ENCODE measurements around the gene FAM3C.
"Not testable (repeated sequence)": the region's sequence is repeated elsewhere in the genome, so short reads cannot be mapped to it uniquely, and the experiment has no call there.

The FAM3C gene

GRCh38 chr7:121330053-121330833 lies 65.9 kb downstream of the FAM3C start:
- no peak for DNase-seq

- no peak for DNase-seq
Observed at GRCh38 chr7:121329191-121330052, 66.7 kb downstream of the FAM3C start.

- no peak for DNase-seq
Observed at GRCh38 chr7:121328508-121329190, 67.5 kb downstream of the FAM3C start, which contains the start of gene WNT16. TSS of gene WNT16 (plus strand) at chr7:121329000. CDS start at chr7:121329293, 293 bp downstream.

- no peak for DNase-seq
Observed at GRCh38 chr7:121327671-121328070, 68.4 kb downstream of the FAM3C start.

- no peak for DNase-seq
Observed at GRCh38 chr7:121323515-121324302, 72.4 kb downstream of the FAM3C start.

GRCh38 chr7:121322460-121322859 lies 73.6 kb downstream of the FAM3C start:
- DNase-seq = no peak

GRCh38 chr7:121315170-121315569 lies 80.9 kb downstream of the FAM3C start:
- DNase-seq = not testable (repeated sequence)

- no peak for DNase-seq
Observed at GRCh38 chr7:121313793-121314676, 82.1 kb downstream of the FAM3C start.

GRCh38 chr7:121313220-121313792 lies 82.8 kb downstream of the FAM3C start:
- no peak for DNase-seq

GRCh38 chr7:121307021-121307574 lies 89.0 kb downstream of the FAM3C start:
- DNase-seq = no peak

GRCh38 chr7:121306565-121306964 lies 89.5 kb downstream of the FAM3C start:
- no peak for DNase-seq

GRCh38 chr7:121305109-121305508 lies 91.0 kb downstream of the FAM3C start:
- no peak for DNase-seq

GRCh38 chr7:121304102-121304658 lies 91.9 kb downstream of the FAM3C start:
- no peak for DNase-seq

GRCh38 chr7:121303422-121304101 lies 92.5 kb downstream of the FAM3C start:
- DNase-seq = no peak

- no peak for DNase-seq
Observed at GRCh38 chr7:121302214-121302745, 93.8 kb downstream of the FAM3C start.

GRCh38 chr7:121301446-121302213 lies 94.5 kb downstream of the FAM3C start:
- no peak for DNase-seq

GRCh38 chr7:121300685-121301420 lies 95.3 kb downstream of the FAM3C start:
- DNase-seq = no peak

All from activated naive CD4-positive, alpha-beta T cell treated with anti-CD3 and anti-CD28 coated beads, Interleukin-2, amount 50 U/mL, for 16 hours (primary cell).